Left lobe of liver (tissue), 2 donors: ENCODE results near the gene ALKBH2. TPM values are rescaled to one million over a fixed set of nuclear protein-coding genes. Genes with fewer than 3 reads are reported as not detected.

Source experiments
- ATAC-seq: fragments of 200-7000 bp; cut with Tn5 transposase; one replicate; pipeline ENCODE4 v1.9.1; 2020; ENCODE audit warnings: mild to moderate bottlenecking, moderate library complexity
- DNase-seq: peaks from one replicate; pipeline ENCODE4 v3.0.0-alpha.2; 2020; ENCODE audit warnings: low spot score
- total RNA-seq: library from RNA; stranded (reverse); gene quantifications from one replicate; pipeline ENCODE4 v1.2.1, GENCODE V29; 2021
- donor health status: DM: no; HTN: no; CAD: no; lungs with moderate emphysema.
- donor health status: DM: no; HTN: yes; CAD: no.

Gene ALKBH2
- total RNA-seq, 1 donor from 2014 or later = 11.5 TPM

GRCh38 chr12:109114644-109115043 is 21.4 kb upstream of the ALKBH2 start:
- no peak for DNase-seq
- ATAC-seq = no peak

DNA sequence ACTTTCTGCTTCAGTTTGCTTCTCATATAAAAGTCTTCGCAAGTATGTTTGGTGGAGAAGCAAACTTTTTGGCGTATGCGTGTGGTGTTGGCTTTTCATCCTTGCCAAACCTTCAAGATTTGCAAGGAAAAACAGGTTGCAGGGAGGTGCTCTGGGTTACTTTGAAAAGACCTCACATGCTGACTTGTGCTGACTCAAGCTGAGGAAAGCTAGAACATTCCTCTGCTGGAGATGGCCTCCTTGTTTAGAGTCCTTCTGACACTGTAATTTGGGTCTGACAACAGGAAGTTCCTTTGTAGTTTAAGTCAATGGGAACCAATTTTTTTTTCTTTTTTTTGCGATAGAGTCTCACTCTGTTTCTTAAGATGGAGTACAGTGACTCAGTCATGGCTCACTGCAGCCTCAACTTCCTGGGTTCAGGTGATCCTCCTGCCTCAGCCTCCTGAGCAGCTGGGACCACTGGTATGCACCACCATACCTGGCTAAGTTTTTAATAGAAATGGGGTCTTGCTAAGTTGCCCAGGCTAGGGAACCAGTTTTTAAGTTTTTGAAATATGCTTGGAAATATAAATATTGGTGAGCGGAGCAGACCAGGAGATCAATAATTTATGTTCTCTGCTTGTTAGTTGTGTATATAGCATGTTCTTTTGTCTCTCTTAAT is 20.5 kb upstream of the ALKBH2 start:
- DNase-seq (no peak), ATAC-seq (no peak)

- ATAC-seq = peak; percentile 12
- DNase-seq = no peak
Measured at GRCh38 chr12:109112720-109113465, 19.6 kb upstream of the ALKBH2 start.

DNA sequence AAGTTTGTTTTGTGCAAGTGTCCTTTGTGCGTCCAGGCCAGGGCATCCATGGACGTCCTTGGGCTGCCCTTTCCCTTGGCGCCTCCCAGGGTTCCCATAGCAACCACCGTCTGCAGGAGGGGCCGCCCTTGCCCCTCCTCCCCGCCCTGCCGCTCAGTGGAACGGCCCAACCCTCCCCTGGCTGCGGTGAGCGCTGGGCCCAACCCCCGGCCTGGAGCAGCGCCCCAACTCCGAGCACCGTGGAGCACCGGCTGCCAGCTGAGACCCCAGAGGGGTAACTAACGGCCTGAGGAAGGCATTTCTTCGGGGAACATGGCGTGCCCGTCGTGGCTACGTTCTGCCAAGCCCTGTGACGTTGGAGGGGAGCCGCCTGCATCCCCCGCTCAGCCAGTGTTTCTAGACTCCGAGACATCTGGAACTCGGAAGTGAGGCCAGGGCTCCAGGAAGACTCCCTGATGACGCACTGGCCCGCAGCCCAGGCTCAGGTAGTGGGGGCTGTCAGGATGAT is 17.8 kb upstream of the ALKBH2 start:
- peak; percentile 98 for DNase-seq
- ATAC-seq = peak; percentile 83

DNA sequence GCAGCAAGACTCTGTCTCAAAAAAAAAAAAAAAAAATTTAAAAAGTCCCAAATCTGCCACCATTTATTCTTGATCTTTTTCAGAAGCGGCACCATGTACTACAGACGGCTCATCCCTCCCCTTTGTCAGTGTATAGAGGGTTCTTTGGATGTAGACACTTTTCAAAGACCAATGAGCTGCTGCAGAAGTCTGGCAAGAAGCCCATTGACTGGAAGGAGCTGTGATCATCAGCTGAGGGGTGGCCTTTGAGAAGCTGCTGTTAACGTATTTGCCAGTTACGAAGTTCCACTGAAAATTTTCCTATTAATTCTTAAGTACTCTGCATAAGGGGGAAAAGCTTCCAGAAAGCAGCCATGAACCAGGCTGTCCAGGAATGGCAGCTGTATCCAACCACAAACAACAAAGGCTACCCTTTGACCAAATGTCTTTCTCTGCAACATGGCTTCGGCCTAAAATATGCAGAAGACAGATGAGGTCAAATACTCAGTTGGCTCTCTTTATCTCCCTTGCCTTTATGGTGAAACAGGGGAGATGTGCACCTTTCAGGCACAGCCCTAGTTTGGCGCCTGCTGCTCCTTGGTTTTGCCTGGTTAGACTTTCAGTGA is 16.6 kb upstream of the ALKBH2 start:
- no peak for ATAC-seq
- DNase-seq = no peak

DNA sequence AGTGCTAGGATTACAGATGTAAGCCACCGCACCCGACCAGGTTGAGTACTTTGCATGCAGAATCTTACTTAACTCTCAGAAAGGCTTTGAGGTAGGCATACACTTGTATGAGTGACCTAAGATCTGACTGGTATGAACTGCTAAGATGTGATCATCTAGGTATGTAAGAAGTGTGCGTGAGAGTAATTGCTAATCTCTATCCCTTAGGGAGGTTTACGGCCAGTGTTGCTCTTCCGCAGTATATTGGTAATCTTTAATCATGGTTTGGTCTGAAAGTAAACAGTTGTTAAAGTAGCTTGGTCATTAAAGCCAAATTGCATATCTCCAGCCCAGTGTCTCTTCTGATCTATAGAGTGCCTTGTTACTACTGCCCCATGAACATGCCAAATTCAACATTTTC is 11.9 kb upstream of the ALKBH2 start:
- ATAC-seq = no peak
- no peak for DNase-seq

- DNase-seq = no peak
- ATAC-seq = no peak
Measured at GRCh38 chr12:109102491-109102890, 9.2 kb upstream of the ALKBH2 start.

GRCh38 chr12:109100741-109101140 is 7.5 kb upstream of the ALKBH2 start:
- ATAC-seq (no peak), DNase-seq (peak; percentile 23)

DNA sequence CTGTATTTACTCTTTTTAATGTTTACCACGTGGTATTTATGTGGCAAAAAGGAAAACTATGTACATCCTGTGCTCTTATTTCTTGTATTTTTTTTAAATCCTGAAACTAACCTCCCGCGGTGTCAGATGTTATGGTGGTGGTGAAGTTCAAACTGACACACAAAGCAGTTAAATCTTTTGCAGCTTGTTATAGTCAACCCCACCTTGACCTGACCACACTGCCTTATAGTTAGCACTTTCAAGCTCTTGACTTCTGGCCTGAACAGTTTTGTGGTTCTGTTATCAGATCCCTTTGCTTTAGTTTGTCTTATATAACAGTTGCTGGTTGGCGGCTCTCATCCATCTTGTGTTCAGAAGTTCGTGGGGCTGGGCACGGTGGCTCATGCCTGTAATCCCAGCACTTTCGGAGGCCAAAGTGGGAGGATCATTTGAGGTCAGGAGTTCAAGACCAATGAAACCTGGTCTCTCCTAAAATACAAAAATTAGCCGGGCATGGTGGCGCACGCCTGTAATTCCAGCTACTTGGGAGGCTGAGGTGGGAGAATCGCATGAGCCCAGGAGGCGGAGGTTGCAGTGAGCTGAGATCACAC is 6.3 kb upstream of the ALKBH2 start:
- DNase-seq (no peak), ATAC-seq (no peak)

GRCh38 chr12:109098651-109099050 is 5.4 kb upstream of the ALKBH2 start:
- no peak for DNase-seq

DNA sequence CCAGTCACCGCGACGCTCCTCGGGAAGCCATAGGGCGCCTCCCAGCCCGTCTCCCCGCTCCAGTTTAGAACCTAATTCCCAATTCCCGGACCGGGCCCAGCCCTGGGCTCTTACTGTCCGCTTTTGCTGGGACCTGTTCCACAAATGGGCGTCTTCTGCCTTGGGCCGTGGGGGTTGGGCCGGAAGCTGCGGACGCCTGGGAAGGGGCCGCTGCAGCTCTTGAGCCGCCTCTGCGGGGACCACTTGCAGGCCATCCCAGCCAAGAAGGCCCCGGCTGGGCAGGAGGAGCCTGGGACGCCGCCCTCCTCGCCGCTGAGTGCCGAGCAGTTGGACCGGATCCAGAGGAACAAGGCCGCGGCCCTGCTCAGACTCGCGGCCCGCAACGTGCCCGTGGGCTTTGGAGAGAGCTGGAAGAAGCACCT is 4.9 kb upstream of the ALKBH2 start:
- peak; percentile 50 for ATAC-seq
- DNase-seq = no peak

More at GRCh38 chr12:109098651-109099050, 5.4 kb upstream of the ALKBH2 start:
- ATAC-seq = peak; percentile 34

- peak; percentile 98 for DNase-seq
- ATAC-seq = peak; percentile 87
Measured at GRCh38 chr12:109097435-109098182, 4.3 kb upstream of the ALKBH2 start, which contains the start of gene UNG. UNG (plus strand) TSS chr12:109097597; CDS start chr12:109097680, 83 bp downstream.

DNA sequence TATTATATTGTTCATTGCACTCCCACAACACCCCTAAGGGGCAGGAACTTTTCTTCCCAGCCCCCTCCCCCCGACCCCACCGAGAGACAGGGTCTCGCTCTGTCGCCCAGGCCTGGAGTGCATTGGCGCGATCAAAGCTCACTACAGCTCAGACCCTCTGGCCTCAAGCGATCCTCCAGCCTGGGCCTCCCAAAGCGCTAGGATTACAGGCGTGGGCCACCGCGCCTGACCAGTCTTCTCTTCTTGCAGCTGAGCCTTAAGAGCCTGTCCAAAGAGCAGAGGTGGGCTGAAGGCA is 3.8 kb upstream of the ALKBH2 start:
- DNase-seq (no peak), ATAC-seq (no peak)

GRCh38 chr12:109092497-109093021 is 713 bp downstream of the ALKBH2 start:
- ATAC-seq = no peak
- no peak for DNase-seq

GRCh38 chr12:109089683-109090082 is 3.6 kb downstream of the ALKBH2 start:
- no peak for ATAC-seq
- no peak for DNase-seq

GRCh38 chr12:109088818-109089217 is 4.5 kb downstream of the ALKBH2 start:
- ATAC-seq (no peak), DNase-seq (no peak)

- DNase-seq (peak; percentile 94), ATAC-seq (peak; percentile 77)
Measured at GRCh38 chr12:109087250-109087649, 6.0 kb downstream of the ALKBH2 start.

- ATAC-seq (peak; percentile 57), DNase-seq (peak; percentile 73)
Measured at GRCh38 chr12:109085590-109085989, 7.7 kb downstream of the ALKBH2 start.

DNA sequence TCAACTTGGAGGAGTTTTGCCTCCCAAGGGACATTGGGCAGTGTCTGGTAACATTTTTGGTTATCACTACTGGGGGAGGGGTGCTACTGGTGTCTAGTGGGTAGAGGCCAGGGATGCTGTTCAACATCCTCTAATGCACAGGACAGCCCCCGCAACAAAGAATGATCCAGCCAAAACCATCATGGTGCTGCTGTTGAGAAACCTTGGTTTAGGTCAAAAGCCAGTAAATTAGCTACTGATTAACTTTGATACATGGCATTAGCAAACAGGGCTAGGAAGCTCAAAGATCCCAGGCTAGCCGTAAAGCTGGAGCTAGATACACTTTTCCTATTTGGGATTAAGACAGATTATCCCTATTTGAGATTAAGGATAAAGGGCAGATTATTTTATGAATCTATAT is 8.8 kb downstream of the ALKBH2 start:
- peak; percentile 83 for DNase-seq
- peak; percentile 62 for ATAC-seq

GRCh38 chr12:109082751-109083150 is 10.5 kb downstream of the ALKBH2 start:
- no peak for DNase-seq
- ATAC-seq = no peak

DNA sequence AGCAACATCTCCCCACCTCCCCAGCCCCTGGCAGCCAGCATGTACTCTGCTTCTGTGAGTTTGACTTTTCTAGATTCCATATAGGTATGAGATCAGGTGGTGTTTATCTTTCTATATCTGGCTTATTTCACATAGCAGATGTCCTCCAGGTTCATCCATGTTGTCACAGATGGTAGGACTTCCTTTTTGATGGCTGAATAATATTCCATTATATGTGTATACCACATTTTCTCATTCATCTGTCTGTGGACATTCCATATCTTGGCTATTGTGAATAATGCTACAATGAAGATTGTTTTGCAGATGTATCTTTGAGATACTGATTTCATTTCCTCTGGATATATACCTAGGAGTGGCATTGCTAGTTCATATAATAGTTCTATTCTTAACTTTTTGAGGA is 18.4 kb downstream of the ALKBH2 start:
- DNase-seq (no peak), ATAC-seq (no peak)
